Measurements from ENCODE around the gene SH3BP1. TPM values are rescaled to one million over a fixed set of nuclear protein-coding genes. Genes with fewer than 3 reads are reported as not detected.

Gene SH3BP1
- total and polyA plus RNA-seq, 12 donors = 0.50 to 9.3 (median 2.0) TPM

DNA sequence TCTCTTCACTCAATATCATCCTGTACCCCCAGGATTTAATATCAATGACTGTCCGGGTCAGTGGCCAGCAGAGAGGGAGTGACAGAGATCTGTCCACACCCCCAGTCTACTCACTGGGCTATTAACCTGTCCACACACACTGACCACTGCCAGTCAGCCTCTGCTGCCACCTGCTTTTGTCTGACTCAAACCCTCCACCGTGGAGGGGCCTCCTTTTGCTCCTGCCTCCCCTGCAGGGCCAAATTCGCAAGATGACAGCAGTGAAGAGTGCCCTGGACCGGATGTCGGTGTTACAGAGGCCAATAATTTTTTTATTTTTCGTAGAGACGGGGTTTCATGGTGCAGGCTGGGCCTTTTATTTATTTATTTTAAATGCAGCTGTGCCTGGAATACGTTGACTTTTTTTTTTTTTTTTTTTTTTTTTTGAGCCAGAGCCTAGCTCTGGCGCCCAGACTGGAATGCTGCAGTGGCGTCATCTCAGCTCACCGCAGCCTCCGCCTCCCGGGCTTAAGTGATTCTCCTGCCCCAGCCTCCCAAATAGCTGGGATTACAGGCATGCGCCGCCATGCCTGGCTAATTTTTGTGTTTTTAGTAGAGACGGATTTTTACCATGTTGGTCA, 24.2 kb downstream of the SH3BP1 start:
- intact Hi-C loops (cut with DNase I) = no loop called here
- Histone ChIP-seq H3K4me3 (no peak overlapping the region), H3K9me3 (no peaks in the 10 kb centered on the region), H3K36me3 (peaks cover 0 to 24% (median 14%) of the 10 kb centered on the region in 9 donors), H3K27me3 (no peaks in the 10 kb centered on the region), H3K4me1 (peaks cover 6 to 51% (median 34%) of the 10 kb centered on the region in 9 donors), H3K27ac (peak overlapping the region in 4 of 10 donors; percentile 21 to 46 (median 34))
- WGBS, 2 donors = 78 to 88% methylated on average over 16 of the region's 16 CpGs
- TF ChIP-seq, protein P1, sequence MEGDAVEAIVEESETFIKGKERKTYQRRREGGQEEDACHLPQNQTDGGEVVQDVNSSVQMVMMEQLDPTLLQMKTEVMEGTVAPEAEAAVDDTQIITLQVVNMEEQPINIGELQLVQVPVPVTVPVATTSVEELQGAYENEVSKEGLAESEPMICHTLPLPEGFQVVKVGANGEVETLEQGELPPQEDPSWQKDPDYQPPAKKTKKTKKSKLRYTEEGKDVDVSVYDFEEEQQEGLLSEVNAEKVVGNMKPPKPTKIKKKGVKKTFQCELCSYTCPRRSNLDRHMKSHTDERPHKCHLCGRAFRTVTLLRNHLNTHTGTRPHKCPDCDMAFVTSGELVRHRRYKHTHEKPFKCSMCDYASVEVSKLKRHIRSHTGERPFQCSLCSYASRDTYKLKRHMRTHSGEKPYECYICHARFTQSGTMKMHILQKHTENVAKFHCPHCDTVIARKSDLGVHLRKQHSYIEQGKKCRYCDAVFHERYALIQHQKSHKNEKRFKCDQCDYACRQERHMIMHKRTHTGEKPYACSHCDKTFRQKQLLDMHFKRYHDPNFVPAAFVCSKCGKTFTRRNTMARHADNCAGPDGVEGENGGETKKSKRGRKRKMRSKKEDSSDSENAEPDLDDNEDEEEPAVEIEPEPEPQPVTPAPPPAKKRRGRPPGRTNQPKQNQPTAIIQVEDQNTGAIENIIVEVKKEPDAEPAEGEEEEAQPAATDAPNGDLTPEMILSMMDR (IDR thresholded peaks at IDR 0.05) = no peak
- DNase-seq (no peak), ATAC-seq (peak in 1 of 8 donors; percentile 30)

DNA sequence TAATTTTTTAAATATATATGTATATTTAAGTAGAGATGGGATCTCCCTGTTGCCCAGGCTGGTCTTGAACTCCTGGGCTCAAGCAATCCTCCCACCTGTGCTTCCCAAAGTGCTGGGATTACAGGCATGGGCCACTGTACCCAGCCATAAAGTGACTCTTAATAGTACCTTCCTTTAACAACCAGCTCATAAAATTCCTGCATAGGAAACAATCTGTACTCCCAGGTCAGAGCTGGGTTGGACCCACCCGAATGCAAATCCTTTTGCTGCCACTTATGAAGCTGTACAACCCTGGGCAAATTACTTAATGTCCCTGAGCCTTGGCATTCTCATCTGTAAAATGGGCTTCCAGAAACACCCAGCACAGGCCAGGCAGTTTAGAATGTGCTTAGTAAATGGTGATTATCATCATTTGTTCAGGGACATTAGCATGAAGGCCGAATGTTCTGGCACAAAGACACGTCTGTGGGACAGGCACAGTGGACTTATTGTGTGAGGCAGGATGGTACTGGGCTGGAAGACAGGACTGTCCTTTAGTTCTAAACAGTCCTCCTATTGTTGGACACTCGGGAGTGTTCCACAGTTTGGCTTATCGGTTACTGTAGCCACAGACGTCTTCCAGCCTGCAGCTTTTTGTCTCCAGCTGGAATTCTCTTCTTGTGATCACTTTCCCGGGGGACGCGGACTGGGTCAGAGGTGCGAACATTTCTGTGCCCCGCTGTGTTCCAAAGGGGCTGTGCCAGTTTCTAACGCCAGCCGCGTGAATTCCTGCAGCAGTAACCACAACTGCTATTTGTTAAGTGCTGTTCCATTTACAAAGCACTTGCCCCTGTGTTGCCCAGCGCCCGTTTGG, 25.0 kb downstream of the SH3BP1 start:
- TF ChIP-seq, protein P1 (IDR thresholded peaks at IDR 0.05) = no peak
- H3K36me3 ChIP-seq = peaks cover 0 to 24% (median 14%) of the 10 kb centered on the region in 9 donors
- DNase-seq = no peak
- intact Hi-C loops (cut with DNase I) = no loop called here
- H3K27me3 ChIP-seq = no peaks in the 10 kb centered on the region
- peaks cover 6 to 47% (median 29%) of the 10 kb centered on the region in 9 donors for H3K4me1 ChIP-seq
- no peaks in the 10 kb centered on the region for H3K9me3 ChIP-seq
- H3K27ac ChIP-seq = peak overlapping the region in 2 of 10 donors; percentile 21 to 25
- H3K4me3 ChIP-seq = no peak overlapping the region
- no peak for ATAC-seq
- WGBS, 2 donors = 61 to 72% methylated on average over 16 of the region's 16 CpGs

DNA sequence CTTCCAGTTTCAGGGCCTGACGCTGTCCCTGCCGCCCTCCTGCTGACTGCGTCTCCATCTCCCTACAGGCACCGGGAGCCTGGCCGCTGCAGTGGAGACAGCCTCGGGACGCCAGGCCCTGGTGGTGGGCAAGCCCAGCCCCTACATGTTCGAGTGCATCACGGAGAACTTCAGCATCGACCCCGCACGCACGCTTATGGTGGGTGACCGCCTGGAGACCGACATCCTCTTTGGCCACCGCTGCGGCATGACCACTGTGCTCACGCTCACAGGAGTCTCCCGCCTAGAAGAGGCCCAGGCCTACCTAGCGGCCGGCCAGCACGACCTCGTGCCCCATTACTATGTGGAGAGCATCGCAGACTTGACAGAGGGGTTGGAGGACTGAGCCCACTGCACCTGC, 26.0 kb downstream of the SH3BP1 start:
- peaks cover 2 to 37% (median 19%) of the 10 kb centered on the region in 9 donors for H3K4me1 ChIP-seq
- TF ChIP-seq, protein P1 (IDR thresholded peaks at IDR 0.05) = no peak
- ATAC-seq = no peak
- DNase-seq = no peak
- H3K4me3 ChIP-seq = no peak overlapping the region
- peaks cover 0 to 24% (median 14%) of the 10 kb centered on the region in 9 donors for H3K36me3 ChIP-seq
- intact Hi-C loops (cut with DNase I) = no loop called here
- 94% methylated on average over 24 of the region's 24 CpGs for WGBS, 2 donors
- H3K9me3 ChIP-seq = no peaks in the 10 kb centered on the region
- no peaks in the 10 kb centered on the region for H3K27me3 ChIP-seq
- H3K27ac ChIP-seq = no peak overlapping the region

DNA sequence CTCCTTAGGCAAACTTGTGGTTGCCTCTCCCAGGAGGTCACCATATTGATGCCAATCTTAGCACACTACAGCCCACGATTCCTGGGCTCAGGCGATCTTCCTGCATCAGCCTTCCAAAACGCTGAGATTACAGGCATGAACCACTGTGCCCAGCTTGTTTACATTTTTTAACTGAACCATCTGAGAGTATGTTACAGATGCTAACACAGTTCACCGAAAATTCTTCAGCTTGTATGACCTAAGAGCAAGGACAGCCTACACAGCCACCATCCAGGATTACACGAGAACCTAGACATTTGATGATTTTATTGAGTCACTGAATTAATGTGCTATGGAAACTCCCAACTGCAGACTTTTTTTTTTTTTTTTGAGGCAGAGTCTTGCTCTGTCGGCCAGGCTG, 30.1 kb downstream of the SH3BP1 start:
- Histone ChIP-seq H3K9me3 (no peaks in the 10 kb centered on the region), H3K4me3 (no peak overlapping the region), H3K36me3 (peaks cover 0 to 24% (median 14%) of the 10 kb centered on the region in 9 donors), H3K4me1 (peaks cover 6 to 18% (median 10%) of the 10 kb centered on the region in 9 donors), H3K27ac (no peak overlapping the region), H3K27me3 (no peaks in the 10 kb centered on the region)
- intact Hi-C loops (cut with DNase I) = no loop called here
- TF ChIP-seq, protein P1 (IDR thresholded peaks at IDR 0.05) = no peak
- ATAC-seq (no peak), DNase-seq (no peak)
- WGBS, 2 donors = 88 to 90% methylated on average over 6 of the region's 6 CpGs

Data from heart right ventricle (tissue), 16 donors.